PFSK-1 (cell line): ENCODE data around the gene PANX1.

Experiments
- FOXP2 ChIP-seq: optimal IDR thresholded peaks from 2 replicates; pipeline ENCODE3; 2011; ENCODE audit warnings: borderline replicate concordance, control low read depth, inconsistent platforms; ENCODE audit not compliant: insufficient read depth; ENCODE audit errors: extremely low read length, extremely low read depth
- POLR2AphosphoS5 ChIP-seq: IDR thresholded peaks from 2 replicates; pipeline ENCODE4 v1.6.1; 2012; ENCODE audit warnings: low read depth, mild to moderate bottlenecking, control low read depth, low read length, moderate library complexity
- REST ChIP-seq, 2 experiments: IDR thresholded peaks; 2 replicates each; pipeline versions ENCODE4 v1.6.1 to v1.8.0; 2011 to 2012; ENCODE audit warnings: low read depth in 2 of 2, low read length in 2 of 2, control low read depth in 1 of 2, inconsistent platforms in 1 of 2, mild to moderate bottlenecking in 1 of 2, moderate library complexity in 1 of 2; ENCODE audit not compliant: insufficient read depth in 1 of 2
- SIN3A ChIP-seq: IDR thresholded peaks from 2 replicates; pipeline ENCODE4 v1.6.1; 2012; ENCODE audit warnings: mild to moderate bottlenecking, low read length, moderate library complexity, borderline replicate concordance; ENCODE audit not compliant: insufficient read depth
- TAF1 ChIP-seq: IDR thresholded peaks from 2 replicates; pipeline ENCODE4 v1.6.1; 2012; ENCODE audit warnings: low read length, control low read depth, borderline replicate concordance; ENCODE audit not compliant: insufficient read depth

DNA sequence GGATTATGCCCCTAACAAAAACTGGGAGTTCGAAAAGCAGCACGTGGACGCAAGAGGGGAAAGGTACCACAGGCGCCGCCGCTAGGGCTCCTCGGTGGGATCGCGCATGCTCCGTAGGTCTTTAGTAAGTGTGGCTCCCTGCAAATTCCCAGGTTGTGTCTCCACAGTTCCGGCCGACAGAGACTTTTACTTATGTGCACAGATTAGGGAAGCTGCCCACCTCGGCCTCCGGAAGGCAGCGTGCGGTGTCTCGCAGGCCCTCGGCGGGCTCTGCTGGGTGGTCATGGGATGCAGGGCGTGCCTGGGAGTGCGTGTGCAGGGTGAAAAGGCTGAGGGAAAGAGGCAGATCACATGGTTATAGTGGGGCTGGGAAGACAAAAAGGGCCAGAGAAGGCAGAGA, 39.7 kb upstream of the PANX1 start:
- TF ChIP-seq POLR2AphosphoS5 (no peak), SIN3A (no peak), FOXP2 (no peak), REST (IDR thresholded peaks at IDR 0.05; ENCODE audit: insufficient read depth in 1 of 2, low read depth in 2 of 2, low read length in 2 of 2) (no peak), TAF1 (no peak)
